Skeletal muscle tissue (tissue), 4 donors: ENCODE results near the gene CD9. TPM values are rescaled to one million over a fixed set of nuclear protein-coding genes. Genes with fewer than 3 reads are reported as not detected.
"Not testable (repeated sequence)": the region's sequence is repeated elsewhere in the genome, so short reads cannot be mapped to it uniquely, and the experiment has no call there.

ENCODE experiments used
- H3K27ac ChIP-seq: one replicate; pipeline ENCODE4 v1.7.0; 2013; ENCODE audit warnings: mild to moderate bottlenecking, low read depth, low read length, inconsistent platforms
- H3K27me3 ChIP-seq, 3 donors: one replicate each; pipeline ENCODE4 v1.7.0; 2013; ENCODE audit warnings: low read length in 3 of 3; ENCODE audit not compliant: control insufficient read depth in 3 of 3, insufficient read depth in 3 of 3
- H3K36me3 ChIP-seq, 3 donors: one replicate each; pipeline ENCODE4 v1.7.0; 2013; ENCODE audit warnings: low read length in 3 of 3; ENCODE audit not compliant: control insufficient read depth in 3 of 3, insufficient read depth in 3 of 3
- H3K4me1 ChIP-seq, 3 donors: one replicate each; pipeline ENCODE4 v1.7.0; 2013; ENCODE audit warnings: low read length in 3 of 3, mild to moderate bottlenecking in 3 of 3; ENCODE audit not compliant: control insufficient read depth in 3 of 3, insufficient read depth in 3 of 3
- H3K4me3 ChIP-seq, 3 donors: one replicate each; pipeline ENCODE4 v1.7.0; 2013; ENCODE audit warnings: low read length in 3 of 3
- H3K9ac ChIP-seq, 3 donors: one replicate each; pipeline ENCODE4 v1.7.0; 2013; ENCODE audit warnings: low read length in 3 of 3, mild to moderate bottlenecking in 3 of 3, moderate library complexity in 2 of 3, low read depth in 1 of 3
- H3K9me3 ChIP-seq, 3 donors: one replicate each; pipeline ENCODE4 v1.7.0; 2013; ENCODE audit warnings: low read length in 3 of 3; ENCODE audit not compliant: control insufficient read depth in 3 of 3
- total RNA-seq: library from RNA; depleted of rRNA; stranded (reverse); fragments of >200 nt; gene quantifications from one replicate; pipeline ENCODE4 v1.2.3, GENCODE V29; 2014
- donor health status: Osteomylitis.

CD9 gene
- total RNA-seq, 1 donor from 2014 or later: 62.6 TPM

DNA sequence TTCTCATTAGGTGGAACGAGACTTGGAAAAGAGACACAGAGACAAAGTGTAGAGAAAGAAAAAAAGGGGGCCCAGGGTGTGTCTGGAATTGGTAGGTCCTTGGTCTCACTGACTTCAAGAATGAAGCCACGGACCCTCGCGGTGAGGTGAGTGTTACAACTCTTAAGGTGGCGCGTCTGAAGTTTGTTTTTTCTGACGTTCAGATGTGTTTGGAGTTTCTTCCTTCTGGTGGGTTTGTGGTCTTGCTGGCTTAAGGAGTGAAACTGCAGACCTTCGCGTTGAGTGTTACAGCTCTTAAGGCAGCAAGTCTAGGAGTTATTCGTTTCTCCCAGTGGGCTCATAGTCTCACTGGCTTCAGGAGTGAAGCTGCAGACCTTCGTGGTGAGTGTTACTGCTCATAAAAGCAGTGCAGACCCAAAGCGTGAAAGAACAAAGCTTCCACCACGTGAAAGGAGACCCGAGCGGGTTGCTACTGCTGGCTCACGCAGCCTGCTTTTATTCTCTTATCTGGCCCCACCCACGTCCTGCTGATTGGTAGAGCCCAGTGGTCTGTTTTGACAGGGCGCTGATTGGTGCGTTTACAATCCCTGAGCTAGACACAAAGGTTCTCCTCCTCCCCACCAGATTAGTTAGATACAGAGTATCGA, 10.1 kb upstream of the CD9 start:
- not testable (repeated sequence) for H3K27me3 ChIP-seq, H3K36me3 ChIP-seq, H3K4me3 ChIP-seq, H3K9me3 ChIP-seq, H3K4me1 ChIP-seq, H3K27ac ChIP-seq, H3K9ac ChIP-seq

DNA sequence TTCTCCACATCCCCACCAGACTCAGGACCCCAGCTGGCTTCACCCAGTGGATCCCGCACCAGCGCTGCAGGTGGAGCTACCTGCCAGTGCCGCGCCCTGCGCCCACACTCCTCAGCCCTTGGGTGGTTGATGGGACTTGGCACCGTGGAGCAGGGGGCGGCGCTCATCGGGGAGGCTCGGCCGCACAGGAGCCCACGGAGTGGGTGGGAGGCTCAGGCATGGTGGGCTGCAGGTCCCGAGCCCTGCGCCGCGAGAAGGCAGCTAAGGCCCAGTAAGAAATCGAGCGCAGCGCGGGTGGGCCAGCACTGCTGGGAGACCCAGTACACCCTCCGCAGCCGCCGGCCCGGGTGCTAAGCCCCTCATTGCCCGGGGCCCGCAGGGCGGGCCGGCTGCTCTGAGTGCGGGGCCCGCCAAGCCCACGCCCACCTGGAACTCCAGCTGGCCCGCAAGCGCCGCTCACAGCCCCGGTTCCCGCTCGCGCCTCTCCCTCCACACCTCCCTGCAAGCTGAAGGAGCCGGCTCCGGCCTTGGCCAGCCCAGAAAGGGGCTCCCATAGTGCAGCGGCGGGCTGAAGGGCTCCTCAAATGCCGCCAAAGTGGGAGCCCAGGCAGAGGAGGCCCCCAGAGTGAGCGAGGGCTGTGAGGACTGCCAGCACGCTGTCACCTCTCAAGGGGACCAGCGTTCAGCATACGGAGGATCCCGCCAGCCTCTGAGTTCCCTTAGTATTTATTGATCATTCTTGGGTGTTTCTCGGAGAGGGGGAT, 9.3 kb upstream of the CD9 start:
- not testable (repeated sequence) for H3K9ac ChIP-seq, H3K27me3 ChIP-seq, H3K4me1 ChIP-seq, H3K4me3 ChIP-seq, H3K27ac ChIP-seq, H3K36me3 ChIP-seq, H3K9me3 ChIP-seq

DNA sequence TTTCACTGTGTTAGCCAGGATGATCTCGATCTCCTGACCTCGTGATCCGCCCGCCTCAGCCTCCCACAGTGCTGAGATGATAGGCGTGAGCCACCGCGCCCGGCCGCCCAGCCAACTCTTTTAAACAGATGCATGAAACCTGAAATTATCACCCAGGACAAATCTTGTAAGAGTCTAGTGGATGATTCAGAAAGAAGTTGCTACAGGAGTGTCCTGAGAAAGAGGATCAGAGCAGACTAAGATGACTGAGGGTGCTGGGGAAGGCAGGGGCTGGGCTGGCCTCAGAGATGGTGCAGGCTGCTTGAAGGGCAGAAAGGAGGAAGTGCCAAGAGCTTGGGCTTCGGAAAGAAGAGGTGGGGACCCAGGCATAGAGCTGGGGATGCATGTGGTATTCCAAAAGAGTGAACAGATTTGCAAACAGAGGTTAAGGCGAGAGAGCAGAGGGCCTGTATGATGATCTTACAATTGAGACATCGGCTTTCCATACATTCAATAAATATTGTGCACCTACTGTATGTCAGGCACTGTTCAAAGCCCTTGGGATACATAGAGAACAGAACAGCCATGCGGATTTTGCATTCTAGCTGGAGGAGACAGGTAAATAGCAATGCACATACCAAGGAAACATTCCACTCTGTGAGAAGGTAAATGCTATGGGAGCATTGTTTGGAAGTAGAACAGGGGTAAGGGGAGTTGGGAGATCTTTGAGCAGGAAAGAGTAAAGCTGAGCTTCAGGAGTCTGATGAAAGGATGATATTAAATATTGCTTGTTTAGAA, 7.4 kb upstream of the CD9 start:
- Histone ChIP-seq H3K36me3 (no peaks in the 10 kb centered on the region), H3K9me3 (no peaks in the 10 kb centered on the region), H3K27me3 (peaks cover 0 to 7% (median 0%) of the 10 kb centered on the region in 3 donors), H3K4me1 (peaks cover 0 to 7% (median 6%) of the 10 kb centered on the region in 3 donors), H3K9ac (no peak overlapping the region), H3K4me3 (no peak overlapping the region), H3K27ac (no peak overlapping the region)

DNA sequence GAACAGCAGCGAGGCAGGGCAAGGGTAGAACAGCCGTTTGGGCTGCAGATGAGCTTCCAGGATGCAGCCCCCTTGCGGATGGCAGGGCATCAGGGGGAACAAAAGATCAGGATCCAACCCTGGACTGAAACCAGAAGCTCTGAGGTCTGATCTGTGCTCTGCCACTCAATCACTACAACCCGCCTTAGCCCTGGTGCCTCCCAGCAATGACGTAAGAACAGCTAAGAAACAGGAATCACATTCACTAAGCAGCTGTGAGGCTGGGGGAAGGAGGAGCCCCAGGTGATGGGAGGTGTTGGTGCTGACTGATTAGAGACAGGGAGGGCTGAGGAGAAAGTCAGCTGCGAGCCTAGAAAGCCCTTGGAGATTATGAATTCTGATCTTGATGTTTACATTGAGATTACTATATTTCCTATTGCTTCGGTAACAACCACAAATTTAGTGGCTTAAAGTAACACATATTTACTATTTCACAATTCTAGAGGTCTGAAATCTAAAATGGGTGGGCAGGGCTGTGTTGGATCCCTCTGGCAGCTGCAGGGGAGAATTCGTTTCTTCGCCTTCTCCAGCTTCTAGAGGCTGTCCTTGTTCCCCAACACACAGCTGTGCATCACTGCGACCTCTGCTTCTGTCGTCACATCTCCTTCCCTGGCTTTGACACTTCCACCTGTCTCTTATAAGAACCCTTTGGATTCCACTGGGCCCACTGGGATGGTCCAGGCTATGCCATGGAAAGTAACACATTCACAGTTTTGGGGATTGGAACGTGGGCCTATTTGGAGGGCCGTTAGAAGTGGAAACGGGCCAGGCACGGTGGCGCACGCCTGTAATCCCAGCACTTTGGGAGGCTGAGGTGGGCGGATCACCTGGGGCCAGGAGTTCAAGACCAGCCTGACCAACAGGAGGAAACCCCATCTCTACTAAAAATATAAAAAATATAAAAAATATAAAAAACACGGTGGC, 6.1 kb upstream of the CD9 start:
- Histone ChIP-seq H3K9ac (no peak overlapping the region), H3K4me1 (peaks cover 0 to 7% (median 6%) of the 10 kb centered on the region in 3 donors), H3K9me3 (no peaks in the 10 kb centered on the region), H3K4me3 (no peak overlapping the region), H3K36me3 (no peaks in the 10 kb centered on the region), H3K27ac (no peak overlapping the region), H3K27me3 (peaks cover 0 to 4% (median 0%) of the 10 kb centered on the region in 3 donors)

DNA sequence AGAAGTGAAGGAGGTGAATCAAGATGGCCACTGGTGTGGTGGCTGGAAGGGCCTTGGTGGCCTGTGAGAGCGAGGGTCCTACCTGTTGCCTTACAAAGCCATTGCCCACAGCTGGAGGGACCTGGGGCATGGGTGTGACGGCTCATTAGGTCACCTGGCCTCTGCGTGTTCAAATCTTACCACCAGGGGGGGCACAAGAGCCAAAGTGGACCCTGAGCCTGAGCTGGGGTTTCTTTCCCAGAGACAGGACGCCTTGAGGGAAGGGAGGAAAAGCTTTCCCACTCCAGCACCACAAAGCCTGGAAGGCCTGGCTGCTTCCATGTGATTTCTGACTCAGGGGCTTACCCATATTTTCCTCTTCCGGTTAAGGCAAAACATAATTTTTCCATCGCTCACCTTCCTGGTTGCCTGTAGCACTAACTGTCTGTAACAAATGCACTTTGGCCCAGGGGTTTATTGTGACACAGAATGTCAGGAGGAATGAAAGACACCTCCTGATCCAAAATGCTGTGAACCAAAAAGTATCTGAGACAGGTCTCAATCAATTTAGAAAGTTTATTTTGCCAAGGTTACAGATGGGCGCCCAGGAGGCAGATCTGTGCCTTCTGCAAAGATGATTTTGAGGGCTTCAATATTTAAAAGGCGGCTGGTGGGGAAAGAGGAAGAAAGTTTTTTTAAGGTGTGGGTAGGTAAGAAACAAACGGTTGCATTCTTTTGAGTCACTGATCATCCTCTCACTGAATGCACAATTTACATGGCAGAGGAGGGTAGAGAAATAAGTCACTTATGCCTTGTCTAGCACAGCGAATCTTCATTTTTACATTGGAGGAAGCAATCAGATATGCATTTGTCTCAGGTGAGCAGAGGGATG, 4.3 kb upstream of the CD9 start:
- Histone ChIP-seq H3K27me3 (peaks cover 0 to 3% (median 3%) of the 10 kb centered on the region in 3 donors), H3K36me3 (no peaks in the 10 kb centered on the region), H3K4me1 (peaks cover 2 to 20% (median 13%) of the 10 kb centered on the region in 3 donors), H3K4me3 (no peak overlapping the region), H3K9me3 (no peaks in the 10 kb centered on the region), H3K9ac (no peak overlapping the region), H3K27ac (peak overlapping the region; percentile 53)

DNA sequence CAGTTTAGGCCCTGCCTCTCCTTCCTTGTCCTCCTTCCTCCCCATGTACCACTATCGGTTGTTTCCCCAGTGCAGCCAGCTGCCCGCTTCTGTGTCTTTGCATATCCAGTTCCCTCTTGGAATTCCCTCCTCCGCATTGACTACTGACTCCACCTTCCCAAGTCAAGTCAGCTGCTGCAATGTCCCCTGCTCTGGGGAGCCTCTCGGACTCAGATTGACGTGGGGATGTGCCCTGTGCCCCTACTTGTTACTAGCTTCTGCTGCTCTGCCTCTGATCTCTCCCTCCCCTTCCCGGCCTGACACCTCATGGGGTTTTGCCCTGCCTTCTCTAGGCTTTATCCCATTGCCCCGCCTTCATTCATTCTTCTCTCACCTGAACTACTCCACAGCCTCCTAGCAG, 2.1 kb upstream of the CD9 start:
- H3K27me3 ChIP-seq: peaks cover 1 to 12% (median 6%) of the 10 kb centered on the region in 3 donors
- no peak overlapping the region for H3K9ac ChIP-seq
- H3K9me3 ChIP-seq: no peaks in the 10 kb centered on the region
- H3K4me3 ChIP-seq: no peak overlapping the region
- no peak overlapping the region for H3K27ac ChIP-seq
- no peaks in the 10 kb centered on the region for H3K36me3 ChIP-seq
- H3K4me1 ChIP-seq: peaks cover 21 to 33% (median 30%) of the 10 kb centered on the region in 3 donors

DNA sequence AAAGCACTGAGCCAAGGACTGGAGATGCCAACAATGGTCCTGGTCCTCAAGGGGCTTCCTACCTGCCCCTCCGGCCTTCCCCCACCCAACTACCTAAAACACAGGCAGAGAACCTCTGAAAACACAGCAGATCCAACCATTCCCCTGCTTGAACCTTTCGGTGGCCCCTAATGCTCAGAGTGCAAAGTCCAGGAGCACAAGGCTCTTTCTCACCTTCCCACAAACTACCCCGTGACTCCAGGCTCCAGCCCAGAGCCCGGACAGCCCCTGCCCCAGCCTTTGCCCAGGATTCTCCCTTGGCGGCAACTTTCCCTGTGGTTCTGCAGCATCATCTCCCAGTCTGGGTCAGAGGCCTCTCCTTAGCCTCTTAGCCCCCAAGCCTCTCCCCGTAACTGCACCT, 1.6 kb upstream of the CD9 start:
- Histone ChIP-seq H3K27me3 (peaks cover 5 to 12% (median 6%) of the 10 kb centered on the region in 3 donors), H3K9me3 (no peaks in the 10 kb centered on the region), H3K36me3 (no peaks in the 10 kb centered on the region), H3K9ac (peak overlapping the region in 1 of 3 donors; percentile 33), H3K27ac (no peak overlapping the region), H3K4me3 (no peak overlapping the region), H3K4me1 (peaks cover 25 to 38% (median 35%) of the 10 kb centered on the region in 3 donors)

DNA sequence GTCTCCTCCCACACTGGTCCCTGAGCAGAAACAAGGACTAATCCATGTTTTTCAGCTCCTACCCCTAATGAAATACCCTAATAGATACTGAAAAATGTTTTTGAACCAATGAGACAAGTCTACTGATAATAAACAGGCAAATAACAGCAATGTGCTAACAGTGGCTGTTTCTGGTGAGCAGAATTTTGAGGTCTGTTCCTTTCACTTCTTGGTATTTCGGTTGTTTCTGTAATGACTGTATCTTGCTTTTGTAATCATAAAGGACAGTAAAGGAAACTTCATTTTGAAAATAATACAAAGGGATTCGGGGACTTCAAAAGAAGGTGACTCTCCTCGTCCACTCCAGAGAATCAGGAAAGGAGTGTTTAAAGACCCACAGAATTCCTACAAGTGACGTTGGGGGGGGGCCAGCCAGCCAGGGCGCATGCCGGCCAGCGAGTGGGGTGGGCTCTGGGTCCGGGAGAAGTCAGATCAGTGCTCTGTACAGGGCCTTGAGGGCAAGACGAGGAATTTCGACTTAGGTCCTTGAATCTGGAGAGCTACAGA, 1.1 kb upstream of the CD9 start:
- H3K36me3 ChIP-seq: no peaks in the 10 kb centered on the region
- no peaks in the 10 kb centered on the region for H3K9me3 ChIP-seq
- peaks cover 3 to 12% (median 5%) of the 10 kb centered on the region in 3 donors for H3K27me3 ChIP-seq
- peaks cover 30 to 43% (median 39%) of the 10 kb centered on the region in 3 donors for H3K4me1 ChIP-seq
- H3K4me3 ChIP-seq: no peak overlapping the region
- peak overlapping the region in 2 of 3 donors; percentile 46 to 79 for H3K9ac ChIP-seq
- peak overlapping the region; percentile 62 for H3K27ac ChIP-seq
